IMR-90 (cell line): ENCODE results near the gene PDGFC.

ENCODE experiments used
- BHLHE40 ChIP-seq: fragments of 150-350 bp; IDR thresholded peaks from 2 replicates; pipeline ENCODE4 v1.6.1; 2016; ENCODE audit warnings: mild to moderate bottlenecking, low read depth, low read length
- CTCF ChIP-seq: conservative IDR thresholded peaks from 2 replicates; pipeline ENCODE4 v1.5.1; 2012; ENCODE audit warnings: mild to moderate bottlenecking, low read depth, low read length, improper control_type of control experiment
- POLR2A ChIP-seq: IDR thresholded peaks from 2 replicates; pipeline ENCODE4 v1.6.1; 2012; ENCODE audit warnings: mild to moderate bottlenecking, low read depth, low read length

- TF ChIP-seq POLR2A (no peak), CTCF (no peak), BHLHE40 (no peak)
Observed at GRCh38 chr4:156837625-156838345, 133.8 kb downstream of the PDGFC start.
